ENCODE measurements around the gene PGAP2.

DNA sequence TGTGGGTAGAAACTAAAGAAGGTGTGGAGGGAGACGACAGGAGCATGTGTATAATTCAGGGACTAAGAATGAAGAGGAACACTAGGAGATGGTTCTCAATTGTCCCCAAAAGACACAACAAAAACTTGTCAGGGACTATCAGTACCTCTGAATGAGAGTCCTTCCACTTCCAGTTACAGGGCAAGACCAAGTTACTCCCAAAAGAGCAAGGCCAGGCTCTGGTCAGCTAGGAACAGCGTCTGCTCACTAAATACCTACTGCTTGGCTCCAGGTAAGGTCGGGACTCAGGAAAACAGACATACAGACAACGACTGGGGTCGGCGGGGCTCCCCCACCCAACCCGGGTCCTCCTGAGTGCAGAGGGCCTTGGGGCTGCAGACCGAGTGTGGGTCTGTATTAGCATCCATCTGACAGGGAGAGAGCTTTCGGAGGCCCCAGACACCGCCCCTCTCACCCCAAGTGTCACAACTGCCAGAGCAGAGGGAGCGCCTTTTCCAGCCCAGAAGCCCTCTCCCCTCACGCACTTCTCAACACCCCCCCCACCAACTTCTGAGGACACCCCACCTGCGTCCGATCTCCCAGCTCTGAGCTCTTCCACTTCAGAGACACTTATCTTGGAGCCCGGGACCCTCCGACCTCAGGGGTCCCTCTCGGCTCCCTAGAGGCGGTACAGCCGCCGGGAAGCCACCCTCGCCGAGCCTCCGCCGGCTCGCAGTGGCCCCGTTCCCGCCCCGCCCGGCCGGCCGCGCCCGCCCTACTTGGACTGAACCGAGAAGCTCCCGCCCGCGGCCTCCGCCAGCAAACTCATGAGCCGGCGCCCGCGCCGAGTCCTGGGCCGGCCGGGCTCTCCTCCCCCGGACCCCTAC, 31.9 kb downstream of the PGAP2 start:
- TF ChIP-seq CAMTA2 (CRISPR knock-in tag; IDR thresholded peaks at IDR 0.05; ENCODE audit: borderline replicate concordance) (no peak), ETV6 (CRISPR knock-in tag; conservative IDR thresholded peaks at IDR 0.05) (no peak), TMF1 (CRISPR knock-in tag; IDR thresholded peaks at IDR 0.05; ENCODE audit: low read depth) (no peak), ZNF225 (CRISPR knock-in tag; IDR thresholded peaks at IDR 0.05) (no peak), FOXK2 (IDR thresholded peaks at IDR 0.05) (no peak), CHD2 (IDR thresholded peaks at IDR 0.05; ENCODE audit: low read depth, low read length) (no peak), RFX1 (IDR thresholded peaks at IDR 0.05) (no peak), ZNF552 (CRISPR knock-in tag; IDR thresholded peaks at IDR 0.05; ENCODE audit: borderline replicate concordance) (no peak), ZNF564 (CRISPR knock-in tag; IDR thresholded peaks at IDR 0.05) (no peak), ZSCAN30 (CRISPR knock-in tag; IDR thresholded peaks at IDR 0.05) (0 out of 2 replicates have a peak, but pooled peaks have one; percentile 27), HIVEP1 (CRISPR knock-in tag; IDR thresholded peaks at IDR 0.05) (no peak)
- TF ChIP-seq, protein P1, sequence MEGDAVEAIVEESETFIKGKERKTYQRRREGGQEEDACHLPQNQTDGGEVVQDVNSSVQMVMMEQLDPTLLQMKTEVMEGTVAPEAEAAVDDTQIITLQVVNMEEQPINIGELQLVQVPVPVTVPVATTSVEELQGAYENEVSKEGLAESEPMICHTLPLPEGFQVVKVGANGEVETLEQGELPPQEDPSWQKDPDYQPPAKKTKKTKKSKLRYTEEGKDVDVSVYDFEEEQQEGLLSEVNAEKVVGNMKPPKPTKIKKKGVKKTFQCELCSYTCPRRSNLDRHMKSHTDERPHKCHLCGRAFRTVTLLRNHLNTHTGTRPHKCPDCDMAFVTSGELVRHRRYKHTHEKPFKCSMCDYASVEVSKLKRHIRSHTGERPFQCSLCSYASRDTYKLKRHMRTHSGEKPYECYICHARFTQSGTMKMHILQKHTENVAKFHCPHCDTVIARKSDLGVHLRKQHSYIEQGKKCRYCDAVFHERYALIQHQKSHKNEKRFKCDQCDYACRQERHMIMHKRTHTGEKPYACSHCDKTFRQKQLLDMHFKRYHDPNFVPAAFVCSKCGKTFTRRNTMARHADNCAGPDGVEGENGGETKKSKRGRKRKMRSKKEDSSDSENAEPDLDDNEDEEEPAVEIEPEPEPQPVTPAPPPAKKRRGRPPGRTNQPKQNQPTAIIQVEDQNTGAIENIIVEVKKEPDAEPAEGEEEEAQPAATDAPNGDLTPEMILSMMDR (CRISPR knock-in tag; IDR thresholded peaks at IDR 0.05): no peak

Measured in HepG2 (cell line).